Neural crest cell (in vitro differentiated cells): ENCODE measurements around the gene XYLT2. TPM values are rescaled to one million over a fixed set of nuclear protein-coding genes. Genes with fewer than 3 reads are reported as not detected.
"Not testable (repeated sequence)": the region's sequence is repeated elsewhere in the genome, so short reads cannot be mapped to it uniquely, and the experiment has no call there.

Experiments used
- DNase-seq: peaks from one replicate; pipeline ENCODE4 v3.0.0; 2021; ENCODE audit warnings: low read depth, mixed read lengths, low spot score
- H3K27ac Mint-ChIP-seq: one replicate; pipeline ENCODE4 v1.8.0; 2021; ENCODE audit warnings: mild to moderate bottlenecking, mixed read lengths; ENCODE audit not compliant: unreplicated experiment
- H3K27me3 Mint-ChIP-seq: 2 replicates; pipeline ENCODE4 v1.8.0; 2021; ENCODE audit warnings: low read depth, mild to moderate bottlenecking, mixed read lengths
- H3K36me3 Mint-ChIP-seq: 2 replicates; pipeline ENCODE4 v1.8.0; 2021; ENCODE audit warnings: low read depth, mild to moderate bottlenecking, mixed read lengths
- H3K4me1 Mint-ChIP-seq: 2 replicates; pipeline ENCODE4 v1.8.0; 2021; ENCODE audit warnings: mixed read lengths
- H3K4me3 Mint-ChIP-seq: one replicate; pipeline ENCODE4 v1.8.0; 2021; ENCODE audit warnings: mild to moderate bottlenecking, mixed read lengths
- H3K9me3 Mint-ChIP-seq: 2 replicates; pipeline ENCODE4 v1.8.0; 2021; ENCODE audit warnings: mixed read lengths
- total RNA-seq: library from RNA; stranded (reverse); gene quantifications from 2 replicates; pipeline ENCODE4 v1.2.1, GENCODE V29; 2021
- TF ChIP-seq, protein P1 (sequence below): fragments of 200-600 bp; sonication (generic); conservative IDR thresholded peaks from 2 replicates; pipeline ENCODE4 v1.5.0; 2021; ENCODE audit warnings: antibody characterized with exemption, mild to moderate bottlenecking

The XYLT2 gene
- total RNA-seq, 1 donor from 2014 or later, result 23.4 TPM

DNA sequence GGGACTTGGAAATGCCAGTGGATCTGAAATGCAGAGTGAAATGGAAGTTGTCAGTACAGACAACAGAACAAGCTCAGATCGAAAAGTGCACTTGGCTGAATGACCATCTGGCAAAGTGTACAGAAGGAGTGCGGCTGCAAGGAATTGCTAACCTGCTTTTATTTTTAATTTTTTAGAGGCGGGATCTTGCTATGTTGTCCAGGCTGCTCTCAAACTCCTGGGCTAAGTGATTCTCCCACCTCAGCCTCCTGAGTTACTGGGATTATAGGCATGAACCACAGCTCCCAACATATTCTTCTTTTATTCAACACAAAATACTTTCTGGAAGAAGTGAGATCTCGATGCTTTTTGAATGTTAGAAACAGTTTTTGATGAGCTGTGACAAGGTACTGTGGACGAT lies 47.8 kb downstream of the XYLT2 start:
- TF ChIP-seq, protein P1, sequence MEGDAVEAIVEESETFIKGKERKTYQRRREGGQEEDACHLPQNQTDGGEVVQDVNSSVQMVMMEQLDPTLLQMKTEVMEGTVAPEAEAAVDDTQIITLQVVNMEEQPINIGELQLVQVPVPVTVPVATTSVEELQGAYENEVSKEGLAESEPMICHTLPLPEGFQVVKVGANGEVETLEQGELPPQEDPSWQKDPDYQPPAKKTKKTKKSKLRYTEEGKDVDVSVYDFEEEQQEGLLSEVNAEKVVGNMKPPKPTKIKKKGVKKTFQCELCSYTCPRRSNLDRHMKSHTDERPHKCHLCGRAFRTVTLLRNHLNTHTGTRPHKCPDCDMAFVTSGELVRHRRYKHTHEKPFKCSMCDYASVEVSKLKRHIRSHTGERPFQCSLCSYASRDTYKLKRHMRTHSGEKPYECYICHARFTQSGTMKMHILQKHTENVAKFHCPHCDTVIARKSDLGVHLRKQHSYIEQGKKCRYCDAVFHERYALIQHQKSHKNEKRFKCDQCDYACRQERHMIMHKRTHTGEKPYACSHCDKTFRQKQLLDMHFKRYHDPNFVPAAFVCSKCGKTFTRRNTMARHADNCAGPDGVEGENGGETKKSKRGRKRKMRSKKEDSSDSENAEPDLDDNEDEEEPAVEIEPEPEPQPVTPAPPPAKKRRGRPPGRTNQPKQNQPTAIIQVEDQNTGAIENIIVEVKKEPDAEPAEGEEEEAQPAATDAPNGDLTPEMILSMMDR, result no peak
- Mint-ChIP-seq H3K9me3 (no peaks in the 10 kb centered on the region), H3K36me3 (peaks cover 3% of the 10 kb centered on the region), H3K27ac (no peak overlapping the region), H3K4me3 (peak overlapping the region; percentile 77), H3K27me3 (no peaks in the 10 kb centered on the region), H3K4me1 (peaks cover 22% of the 10 kb centered on the region)
- no peak for DNase-seq

DNA sequence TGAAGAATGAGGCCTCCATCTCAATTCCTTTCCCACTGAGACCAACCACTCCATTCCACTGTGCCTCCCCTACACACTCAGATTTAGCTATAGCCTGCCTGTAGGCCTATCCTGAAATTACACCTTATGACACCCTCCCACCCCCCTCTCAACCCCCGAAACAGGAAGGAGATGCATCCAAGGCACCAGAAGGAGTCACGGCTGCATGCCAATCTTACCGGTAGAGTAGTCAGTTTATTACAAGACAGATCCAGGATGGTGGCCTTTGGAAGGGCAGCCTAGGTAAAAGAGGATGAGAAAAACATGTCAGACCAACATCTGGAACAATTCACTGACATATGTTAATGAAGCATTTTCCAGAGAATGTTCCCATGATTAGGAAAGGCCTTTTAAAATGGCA lies 48.8 kb downstream of the XYLT2 start:
- Mint-ChIP-seq H3K27me3 (no peaks in the 10 kb centered on the region), H3K4me3 (peak overlapping the region; percentile 77), H3K27ac (no peak overlapping the region), H3K36me3 (peaks cover 3% of the 10 kb centered on the region), H3K9me3 (no peaks in the 10 kb centered on the region), H3K4me1 (peaks cover 22% of the 10 kb centered on the region)
- TF ChIP-seq, protein P1, result no peak
- DNase-seq, result no peak

DNA sequence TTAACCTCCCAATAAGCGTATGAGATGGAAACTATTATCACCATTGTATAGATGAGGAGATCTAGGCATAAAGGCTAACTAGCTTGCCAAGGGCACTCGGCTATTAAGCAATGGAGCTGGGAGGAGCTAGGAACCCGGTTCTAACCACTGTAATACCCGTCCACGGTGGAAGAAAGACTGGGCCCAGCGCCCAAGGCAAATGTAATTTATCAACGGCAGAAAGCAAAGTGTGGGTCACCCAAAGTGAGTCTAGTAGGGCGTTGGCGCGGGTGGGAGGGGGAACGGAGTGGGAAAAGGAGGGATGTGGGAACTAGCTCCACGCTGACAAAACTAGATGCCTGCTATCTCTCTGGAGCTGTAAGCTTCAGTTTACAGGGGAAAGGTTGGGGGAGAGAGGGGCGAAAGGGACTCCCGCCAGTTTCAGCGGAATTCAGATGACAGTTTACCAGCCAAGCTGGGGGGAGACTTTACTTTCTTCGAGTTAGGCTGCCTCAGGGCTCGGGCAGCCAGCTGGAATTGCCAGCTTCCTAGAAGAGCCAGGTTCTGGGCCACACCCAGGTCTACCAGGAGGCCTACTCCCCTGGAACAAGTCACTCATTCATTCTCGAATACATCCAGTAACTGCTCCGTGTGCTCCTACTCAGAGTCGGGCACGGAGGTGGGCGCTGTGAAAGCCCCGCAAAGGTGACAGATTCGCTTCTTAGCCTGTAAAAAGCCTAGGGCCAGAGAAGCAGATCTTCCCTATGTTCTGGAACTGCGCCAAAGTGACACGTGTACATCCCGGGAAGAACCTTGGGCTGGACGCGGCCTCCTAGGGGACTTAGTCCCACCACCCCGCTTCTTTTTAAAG lies 50.6 kb downstream of the XYLT2 start:
- Mint-ChIP-seq H3K9me3 (no peaks in the 10 kb centered on the region), H3K4me3 (peak overlapping the region; percentile 95), H3K27me3 (no peaks in the 10 kb centered on the region), H3K36me3 (peaks cover 3% of the 10 kb centered on the region), H3K4me1 (peaks cover 22% of the 10 kb centered on the region), H3K27ac (peak overlapping the region; percentile 78)
- no peak for DNase-seq
- TF ChIP-seq, protein P1, result no peak

DNA sequence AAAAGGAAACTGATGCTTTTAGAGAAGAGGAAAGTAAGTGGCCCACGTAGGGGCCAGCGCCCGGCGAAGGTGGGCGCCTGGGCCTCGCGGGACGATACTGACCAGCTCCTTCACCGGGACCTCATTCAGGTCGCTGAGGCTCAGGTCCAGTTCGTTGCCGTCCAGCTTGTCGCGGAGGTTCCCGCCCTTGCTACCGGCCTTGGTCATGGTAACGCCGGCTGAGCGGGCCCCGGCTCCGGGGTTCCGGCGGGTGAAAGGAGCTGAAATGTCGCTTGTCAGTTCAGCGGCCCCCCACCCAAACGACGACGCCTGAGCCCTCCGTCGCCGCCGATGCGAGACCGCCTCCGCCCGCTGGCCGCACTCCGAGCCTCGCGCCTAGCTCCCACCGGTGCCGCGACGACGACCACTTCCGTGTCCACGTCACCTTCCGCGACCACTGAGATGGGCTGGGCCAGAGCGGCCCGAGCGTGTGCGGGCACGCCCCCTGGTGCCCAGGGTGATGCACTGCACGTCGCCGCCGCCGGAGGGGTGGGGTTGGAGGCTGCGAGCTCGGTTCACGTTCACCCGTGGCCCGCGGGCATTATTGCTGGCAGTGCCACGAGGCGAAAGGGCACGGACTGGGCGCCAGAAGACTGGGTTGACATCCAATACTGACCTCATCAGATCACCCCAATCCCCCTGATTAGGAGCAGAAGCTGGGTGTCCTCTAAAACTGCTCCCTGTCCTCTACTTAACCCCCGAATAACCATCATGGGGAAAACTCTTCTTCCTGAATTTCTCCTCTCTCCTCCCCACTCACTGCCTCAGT lies 51.4 kb downstream of the XYLT2 start, which contains the start of gene LRRC59:
TSS of gene LRRC59 (minus strand) at position 413 of the 808 bp plus-strand sequence. CDS start at position 207, 206 bp downstream.
- TF ChIP-seq, protein P1, result peak; percentile 98
- peaks cover 3% of the 10 kb centered on the region for H3K36me3 Mint-ChIP-seq
- H3K4me1 Mint-ChIP-seq, result peaks cover 22% of the 10 kb centered on the region
- peak; percentile 95 for DNase-seq
- no peaks in the 10 kb centered on the region for H3K9me3 Mint-ChIP-seq
- H3K27ac Mint-ChIP-seq, result peak within 1 kb of the TSS; percentile 89
- peak within 1 kb of the TSS; percentile 95 for H3K4me3 Mint-ChIP-seq
- H3K27me3 Mint-ChIP-seq, result no peaks in the 10 kb centered on the region

DNA sequence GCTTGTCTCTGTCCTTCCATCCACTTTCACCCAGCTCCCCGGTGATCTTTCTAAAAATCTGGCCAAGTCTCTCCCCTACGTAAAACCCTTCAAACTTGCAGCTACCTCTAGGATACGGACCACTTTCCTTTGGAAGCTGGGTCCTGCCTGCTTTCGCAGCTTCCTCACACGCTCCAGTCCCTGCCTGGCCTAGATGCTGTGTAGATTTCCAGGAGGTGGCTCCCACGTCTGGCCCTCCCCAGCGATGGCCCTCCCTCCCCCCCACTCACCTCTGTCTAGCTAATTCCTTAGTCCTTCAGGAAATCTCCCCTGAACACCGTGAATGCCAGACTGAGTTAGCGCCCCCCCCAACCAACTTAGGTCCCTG lies 52.0 kb downstream of the XYLT2 start:
- DNase-seq, result no peak
- TF ChIP-seq, protein P1, result no peak
- no peaks in the 10 kb centered on the region for H3K9me3 Mint-ChIP-seq
- H3K4me1 Mint-ChIP-seq, result peaks cover 22% of the 10 kb centered on the region
- H3K27me3 Mint-ChIP-seq, result peaks cover under 1% of the 10 kb centered on the region
- H3K27ac Mint-ChIP-seq, result peak overlapping the region; percentile 89
- peak overlapping the region; percentile 95 for H3K4me3 Mint-ChIP-seq
- peaks cover 3% of the 10 kb centered on the region for H3K36me3 Mint-ChIP-seq

DNA sequence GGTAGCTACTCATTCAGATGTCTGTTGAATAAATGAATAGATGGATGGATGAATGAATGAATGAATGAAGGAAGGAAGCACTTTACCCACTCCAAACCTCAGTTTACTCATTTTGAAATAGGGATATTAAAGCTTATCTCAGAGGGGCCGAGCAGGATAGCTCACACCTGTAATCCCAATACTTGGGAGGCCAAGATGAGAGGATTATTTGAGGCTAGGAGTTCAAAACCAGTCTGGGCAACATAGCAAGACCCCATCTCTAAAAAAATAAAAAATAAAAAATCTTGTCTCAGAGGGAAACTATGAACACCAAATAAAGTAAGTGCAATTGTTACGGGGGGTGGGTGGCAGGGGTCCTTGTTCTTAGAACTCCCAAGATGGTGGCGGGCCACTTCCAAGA lies 52.7 kb downstream of the XYLT2 start:
- H3K27me3 Mint-ChIP-seq, H3K36me3 Mint-ChIP-seq, DNase-seq, H3K9me3 Mint-ChIP-seq, H3K27ac Mint-ChIP-seq: not testable (repeated sequence)
- H3K4me3 Mint-ChIP-seq, result peak overlapping the region; percentile 84
- H3K4me1 Mint-ChIP-seq, result peaks cover 22% of the 10 kb centered on the region

DNA sequence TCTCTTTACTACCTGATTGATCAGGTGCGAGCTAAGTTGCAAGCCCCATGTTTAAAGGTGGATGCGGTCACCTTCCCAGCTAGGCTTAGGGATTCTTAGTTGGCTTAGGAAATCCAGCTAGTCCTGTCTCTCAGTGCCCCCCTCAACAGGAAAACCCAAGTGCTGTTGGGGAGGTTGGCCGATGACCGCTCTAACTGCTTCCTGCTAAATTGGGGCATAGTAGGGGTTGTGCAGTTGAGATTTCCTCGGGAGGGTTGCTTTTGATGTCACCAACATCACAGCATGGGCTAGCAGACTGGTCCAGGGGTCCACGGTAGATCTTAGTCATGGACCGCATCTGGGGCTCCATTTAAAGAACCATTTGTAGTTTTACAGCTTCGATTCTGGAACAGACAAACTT lies 53.7 kb downstream of the XYLT2 start:
- not testable (repeated sequence) for DNase-seq, H3K36me3 Mint-ChIP-seq, H3K27ac Mint-ChIP-seq, H3K9me3 Mint-ChIP-seq
- H3K4me1 Mint-ChIP-seq, result peaks cover 22% of the 10 kb centered on the region
- H3K27me3 Mint-ChIP-seq, result peaks cover 11% of the 10 kb centered on the region
- peak overlapping the region; percentile 54 for H3K4me3 Mint-ChIP-seq

DNA sequence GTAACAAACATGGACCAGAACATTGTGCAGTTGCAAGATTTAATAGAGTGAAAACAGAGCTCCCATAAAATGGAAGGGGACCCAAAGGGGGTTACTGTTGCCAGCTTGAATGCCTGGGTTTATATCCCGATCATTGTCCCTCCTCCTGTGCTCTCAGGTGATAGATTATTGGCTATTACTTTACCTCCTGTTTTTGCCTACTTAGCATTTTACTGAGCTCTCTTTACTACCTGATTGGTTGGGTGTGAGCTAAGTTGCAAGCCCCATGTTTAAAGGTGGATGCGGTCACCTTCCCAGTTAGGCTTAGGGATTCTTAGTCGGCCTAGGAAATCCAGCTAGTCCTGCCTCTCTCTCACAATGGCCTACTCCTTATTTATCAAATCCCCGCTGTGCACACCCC lies 59.4 kb downstream of the XYLT2 start:
- H3K27me3 Mint-ChIP-seq, result peaks cover 36% of the 10 kb centered on the region
- DNase-seq, H3K27ac Mint-ChIP-seq, H3K4me3 Mint-ChIP-seq, H3K4me1 Mint-ChIP-seq, H3K9me3 Mint-ChIP-seq, H3K36me3 Mint-ChIP-seq: not testable (repeated sequence)
